Measurements from ENCODE around the gene DAB2IP.

DNA sequence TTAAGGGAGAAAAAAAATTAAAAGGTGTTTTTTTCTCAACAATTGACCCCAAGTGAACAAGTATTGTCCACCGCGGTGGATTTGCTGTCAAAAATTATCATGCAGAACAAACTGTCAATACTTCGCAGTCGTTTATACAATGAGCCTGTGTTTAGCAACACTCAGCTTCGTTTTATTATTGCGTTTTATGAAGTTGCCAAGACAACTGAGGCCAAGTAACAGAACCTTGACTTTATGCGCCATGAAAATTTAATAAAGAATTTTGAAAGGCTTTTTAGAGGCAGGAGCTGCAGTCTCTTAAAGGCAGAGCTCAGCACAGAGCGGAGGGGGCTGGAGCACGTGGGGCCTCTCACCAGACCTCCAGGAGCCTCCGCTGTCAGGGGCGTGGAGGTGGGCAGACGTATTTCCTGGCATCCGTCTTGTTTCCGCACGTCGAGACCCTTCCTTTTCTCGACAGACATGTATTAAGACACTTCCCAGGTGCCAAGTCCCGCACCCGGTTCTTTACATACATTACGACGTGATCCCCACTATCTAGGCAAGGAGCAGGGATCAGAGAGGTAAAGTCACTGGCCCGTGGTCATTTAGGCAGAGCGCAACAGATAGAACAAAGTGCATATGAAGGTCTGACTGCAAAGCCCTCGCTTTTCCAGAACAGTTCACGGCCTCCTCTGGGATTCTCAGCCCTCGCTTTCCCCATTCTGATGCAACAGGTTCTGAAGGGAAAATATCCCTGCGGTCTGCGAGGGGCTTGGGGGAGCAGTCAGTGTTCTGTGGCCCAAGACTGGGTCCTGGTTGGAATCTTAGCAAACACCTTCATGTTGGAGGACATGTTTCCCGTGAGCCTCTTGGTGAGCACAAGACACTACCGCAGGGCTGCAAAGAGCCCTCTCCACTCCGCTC is 164.4 kb downstream of the DAB2IP start:
- no peak for TF ChIP-seq EZH2 (IDR thresholded peaks at IDR 0.05; ENCODE audit: borderline replicate concordance, low read depth, low read length, severe bottlenecking)
- TF ChIP-seq, protein P1, sequence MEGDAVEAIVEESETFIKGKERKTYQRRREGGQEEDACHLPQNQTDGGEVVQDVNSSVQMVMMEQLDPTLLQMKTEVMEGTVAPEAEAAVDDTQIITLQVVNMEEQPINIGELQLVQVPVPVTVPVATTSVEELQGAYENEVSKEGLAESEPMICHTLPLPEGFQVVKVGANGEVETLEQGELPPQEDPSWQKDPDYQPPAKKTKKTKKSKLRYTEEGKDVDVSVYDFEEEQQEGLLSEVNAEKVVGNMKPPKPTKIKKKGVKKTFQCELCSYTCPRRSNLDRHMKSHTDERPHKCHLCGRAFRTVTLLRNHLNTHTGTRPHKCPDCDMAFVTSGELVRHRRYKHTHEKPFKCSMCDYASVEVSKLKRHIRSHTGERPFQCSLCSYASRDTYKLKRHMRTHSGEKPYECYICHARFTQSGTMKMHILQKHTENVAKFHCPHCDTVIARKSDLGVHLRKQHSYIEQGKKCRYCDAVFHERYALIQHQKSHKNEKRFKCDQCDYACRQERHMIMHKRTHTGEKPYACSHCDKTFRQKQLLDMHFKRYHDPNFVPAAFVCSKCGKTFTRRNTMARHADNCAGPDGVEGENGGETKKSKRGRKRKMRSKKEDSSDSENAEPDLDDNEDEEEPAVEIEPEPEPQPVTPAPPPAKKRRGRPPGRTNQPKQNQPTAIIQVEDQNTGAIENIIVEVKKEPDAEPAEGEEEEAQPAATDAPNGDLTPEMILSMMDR (IDR thresholded peaks at IDR 0.05; ENCODE audit: borderline replicate concordance, extremely low read depth, low read length, poor library complexity, severe bottlenecking): no peak

All from DND-41 (cell line).